HEK293 (cell line): ENCODE results near the gene C19orf47.

Experiments
- BCL11B ChIP-seq: fragments of 450-650 bp; formaldehyde crosslinking; IDR thresholded peaks from 2 replicates; pipeline ENCODE4 v1.5.1; 2016; ENCODE audit warnings: low read depth, missing biosample characterization, missing genetic modification characterization
- GFI1B ChIP-seq: fragments of 450-650 bp; formaldehyde crosslinking; IDR thresholded peaks from 2 replicates; pipeline ENCODE4 v1.5.1; 2016; ENCODE audit warnings: missing biosample characterization, missing genetic modification characterization
- GLI4 ChIP-seq: fragments of 450-650 bp; formaldehyde crosslinking; IDR thresholded peaks from 2 replicates; pipeline ENCODE4 v1.5.1; 2016; ENCODE audit warnings: missing biosample characterization, missing genetic modification characterization
- HOXD13 ChIP-seq: sonication (generic); formaldehyde crosslinking; IDR thresholded peaks from 2 replicates; pipeline ENCODE4 v1.8.0; 2022; ENCODE audit warnings: missing genetic modification reagents, borderline replicate concordance
- KLF10 ChIP-seq: fragments of 450-650 bp; IDR thresholded peaks from 2 replicates; pipeline ENCODE4 v1.5.1; 2018; ENCODE audit warnings: missing biosample characterization, mild to moderate bottlenecking, missing genetic modification characterization
- KLF9 ChIP-seq: fragments of 450-650 bp; formaldehyde crosslinking; IDR thresholded peaks from 2 replicates; pipeline ENCODE4 v1.5.1; 2016; ENCODE audit warnings: missing biosample characterization, missing genetic modification characterization, low read depth
- PATZ1 ChIP-seq: fragments of 450-650 bp; formaldehyde crosslinking; IDR thresholded peaks from 2 replicates; pipeline ENCODE4 v1.5.1; 2016; ENCODE audit warnings: missing biosample characterization, missing genetic modification characterization
- PRDM1 ChIP-seq: fragments of 450-650 bp; formaldehyde crosslinking; IDR thresholded peaks from 2 replicates; pipeline ENCODE4; 2016; ENCODE audit warnings: missing biosample characterization, missing genetic modification characterization
- PRDM6 ChIP-seq: fragments of 450-650 bp; formaldehyde crosslinking; IDR thresholded peaks from 2 replicates; pipeline ENCODE4 v1.5.1; 2017; ENCODE audit warnings: missing biosample characterization, missing genetic modification characterization
- SALL2 ChIP-seq: fragments of 450-650 bp; formaldehyde crosslinking; IDR thresholded peaks from 2 replicates; pipeline ENCODE4 v1.5.0; 2017; ENCODE audit warnings: missing biosample characterization, mild to moderate bottlenecking, missing genetic modification characterization, borderline replicate concordance
- SCRT1 ChIP-seq: fragments of 450-650 bp; formaldehyde crosslinking; IDR thresholded peaks from 2 replicates; pipeline ENCODE4 v1.5.1; 2016; ENCODE audit warnings: missing biosample characterization, missing genetic modification characterization, borderline replicate concordance
- WT1 ChIP-seq: fragments of 450-650 bp; formaldehyde crosslinking; IDR thresholded peaks from 2 replicates; pipeline ENCODE4 v1.5.1; 2016; ENCODE audit warnings: missing biosample characterization, missing genetic modification characterization
- YY2 ChIP-seq: fragments of 450-650 bp; formaldehyde crosslinking; IDR thresholded peaks from 2 replicates; pipeline ENCODE4 v1.5.1; 2016; ENCODE audit warnings: missing biosample characterization, missing genetic modification characterization
- ZBTB21 ChIP-seq: fragments of 450-650 bp; formaldehyde crosslinking; IDR thresholded peaks from 2 replicates; pipeline ENCODE4 v1.5.1; 2017; ENCODE audit warnings: missing biosample characterization, missing genetic modification characterization
- ZFP3 ChIP-seq: fragments of 450-650 bp; formaldehyde crosslinking; IDR thresholded peaks from 2 replicates; pipeline ENCODE4 v1.5.1; 2016; ENCODE audit warnings: low read depth, missing biosample characterization, missing genetic modification characterization
- ZNF112 ChIP-seq: fragments of 450-650 bp; formaldehyde crosslinking; IDR thresholded peaks from 2 replicates; pipeline ENCODE4 v1.5.0; 2017; ENCODE audit warnings: missing biosample characterization, missing genetic modification characterization
- ZNF148 ChIP-seq: fragments of 450-650 bp; formaldehyde crosslinking; IDR thresholded peaks from 2 replicates; pipeline ENCODE4 v1.5.0; 2017; ENCODE audit warnings: missing biosample characterization, missing genetic modification characterization, borderline replicate concordance
- ZNF211 ChIP-seq: fragments of 450-650 bp; formaldehyde crosslinking; IDR thresholded peaks from 2 replicates; pipeline ENCODE4 v1.5.1; 2016; ENCODE audit warnings: low read depth, missing biosample characterization, missing genetic modification characterization
- ZNF248 ChIP-seq: fragments of 450-650 bp; formaldehyde crosslinking; IDR thresholded peaks from 2 replicates; pipeline ENCODE4 v1.5.1; 2017; ENCODE audit warnings: missing biosample characterization, missing genetic modification characterization
- ZNF266 ChIP-seq: fragments of 450-650 bp; formaldehyde crosslinking; IDR thresholded peaks from 2 replicates; pipeline ENCODE4 v1.5.1; 2016; ENCODE audit warnings: missing biosample characterization, missing genetic modification characterization, low read depth
- ZNF350 ChIP-seq: fragments of 450-650 bp; formaldehyde crosslinking; IDR thresholded peaks from 2 replicates; pipeline ENCODE4 v1.5.0; 2017; ENCODE audit warnings: missing biosample characterization, mild to moderate bottlenecking, missing genetic modification characterization
- ZNF404 ChIP-seq: fragments of 450-650 bp; formaldehyde crosslinking; IDR thresholded peaks from 2 replicates; pipeline ENCODE4 v1.5.1; 2017; ENCODE audit warnings: missing biosample characterization, missing genetic modification characterization
- ZNF426 ChIP-seq: fragments of 450-650 bp; formaldehyde crosslinking; IDR thresholded peaks from 2 replicates; pipeline ENCODE4 v1.5.1; 2017; ENCODE audit warnings: missing biosample characterization, missing genetic modification characterization, mild to moderate bottlenecking, inconsistent platforms, moderate library complexity
- ZNF433 ChIP-seq: fragments of 450-650 bp; formaldehyde crosslinking; IDR thresholded peaks from 2 replicates; pipeline ENCODE4 v1.5.1; 2016; ENCODE audit warnings: missing biosample characterization, missing genetic modification characterization, low read depth
- ZNF518A ChIP-seq: fragments of 450-650 bp; formaldehyde crosslinking; conservative IDR thresholded peaks from 2 replicates; pipeline ENCODE4 v1.5.1; 2016; ENCODE audit warnings: low read depth, missing biosample characterization, missing genetic modification characterization
- ZNF548 ChIP-seq: fragments of 450-650 bp; formaldehyde crosslinking; IDR thresholded peaks from 2 replicates; pipeline ENCODE4 v1.5.1; 2016; ENCODE audit warnings: missing biosample characterization, missing genetic modification characterization
- ZNF621 ChIP-seq: fragments of 450-650 bp; formaldehyde crosslinking; IDR thresholded peaks from 2 replicates; pipeline ENCODE4 v1.5.1; 2017; ENCODE audit warnings: missing biosample characterization, missing genetic modification characterization
- ZNF670 ChIP-seq: fragments of 450-650 bp; formaldehyde crosslinking; IDR thresholded peaks from 2 replicates; pipeline ENCODE4 v1.5.1; 2016; ENCODE audit warnings: missing biosample characterization, missing genetic modification characterization, low read depth
- ZNF792 ChIP-seq: fragments of 450-650 bp; formaldehyde crosslinking; IDR thresholded peaks from 2 replicates; pipeline ENCODE4 v1.5.1; 2016; ENCODE audit warnings: missing biosample characterization, missing genetic modification characterization
- ZSCAN23 ChIP-seq: fragments of 450-650 bp; formaldehyde crosslinking; IDR thresholded peaks from 2 replicates; pipeline ENCODE4 v1.5.1; 2016; ENCODE audit warnings: missing biosample characterization, missing genetic modification characterization

C19orf47 gene

GRCh38 chr19:40284501-40285352, 63.5 kb downstream of the C19orf47 start, which contains the start of gene AKT2 (continued):
- TF ChIP-seq ZNF518A: no peak
- TF ChIP-seq ZNF266 (tag by site-specific recombination): no peak
- TF ChIP-seq ZNF112 (tag by site-specific recombination): no peak
- peak; percentile 11 for TF ChIP-seq WT1 (tag by site-specific recombination)
- TF ChIP-seq YY2 (tag by site-specific recombination): peak; percentile 71; the same call in 1 of the 2 replicates
- peak; percentile 30; the same call in 1 of the 2 replicates for TF ChIP-seq BCL11B (tag by site-specific recombination)
- no peak for TF ChIP-seq ZNF148 (tag by site-specific recombination)
- TF ChIP-seq KLF9 (tag by site-specific recombination): peak; percentile 75
- no peak for TF ChIP-seq ZNF248 (tag by site-specific recombination)
- no peak for TF ChIP-seq SCRT1
- TF ChIP-seq ZNF548 (tag by site-specific recombination): no peak
- TF ChIP-seq ZNF404 (tag by site-specific recombination): no peak
- peak; percentile 94 for TF ChIP-seq PATZ1 (tag by site-specific recombination)
- TF ChIP-seq ZNF426 (tag by site-specific recombination): no peak
- TF ChIP-seq ZBTB21: peak; percentile 69
- TF ChIP-seq GLI4: no peak
- no peak for TF ChIP-seq PRDM1 (tag by site-specific recombination)
- TF ChIP-seq ZSCAN23: no peak
- TF ChIP-seq SALL2 (tag by site-specific recombination): no peak
- TF ChIP-seq ZNF433 (tag by site-specific recombination): no peak
- no peak for TF ChIP-seq PRDM6 (tag by site-specific recombination)
- peak; percentile 88 for TF ChIP-seq KLF10
- no peak for TF ChIP-seq ZNF621 (tag by site-specific recombination)
- no peak for TF ChIP-seq HOXD13 (CRISPR knock-in tag)
- no peak for TF ChIP-seq GFI1B (tag by site-specific recombination)
- 0 out of 2 replicates have a peak, but pooled peaks have one; percentile 11 for TF ChIP-seq ZNF792
- no peak for TF ChIP-seq ZNF670 (tag by site-specific recombination)
- TF ChIP-seq ZNF211 (tag by site-specific recombination): no peak
- no peak for TF ChIP-seq ZFP3 (tag by site-specific recombination)
- no peak for TF ChIP-seq ZNF350 (tag by site-specific recombination)
